Endothelial cell of umbilical vein (primary cell): ENCODE data around the gene INPP4B. TPM values are rescaled to one million over a fixed set of nuclear protein-coding genes. Genes with fewer than 3 reads are reported as not detected.

Source experiments
- BruUV-seq: library from RNA; stranded (reverse); fragments of 400-500 nt; replicated peaks from 2 replicates; lab custom pipeline; 2021; lab: Mats Ljungman, UMichigan
- CTCF ChIA-PET: fragments of 300-600, 350-600 bp; sonication (Branson Sonifier 250); formaldehyde crosslinking; loops from one replicate; lab custom pipeline; 2021; ENCODE audit warnings: antibody characterized with exemption, inconsistent platforms; lab: Charles Lee
- POLR2A ChIA-PET: fragments of 300-600, 350-600 bp; sonication (Branson Sonifier 250); formaldehyde crosslinking; loops from one replicate; lab custom pipeline; 2021; ENCODE audit warnings: antibody characterized with exemption, inconsistent platforms; lab: Charles Lee
- DNase-seq: peaks from one replicate; pipeline ENCODE4 v3.0.0-alpha.2; 2011; ENCODE audit warnings: low read depth, low spot score
- FAIRE-seq: peaks from 2 replicates; lab custom pipeline; 2011; peaks lifted over from hg19 to GRCh38; lab: Jason Lieb, UNC
- H2AFZ ChIP-seq: 2 replicates; pipeline ENCODE4 v1.6.0; 2012; ENCODE audit warnings: low read depth, low read length, control low read depth, inconsistent platforms
- H3K27ac ChIP-seq: 2 replicates; pipeline ENCODE4 v1.5.1; 2011; ENCODE audit warnings: low read depth, mild to moderate bottlenecking, control low read depth, low read length, moderate library complexity; ENCODE audit not compliant: insufficient read depth
- H3K27me3 ChIP-seq, 2 experiments: 2 replicates each; pipeline versions ENCODE4 v1.6.0 to v1.6.1; 2011; ENCODE audit warnings: low read length in 2 of 2, mixed read lengths in 1 of 2; ENCODE audit not compliant: control insufficient read depth in 2 of 2, insufficient read depth in 2 of 2
- H3K36me3 ChIP-seq, 2 experiments: 2 replicates in 1 of 2; 3 replicates in 1 of 2; pipeline ENCODE4 v1.5.1; 2011; ENCODE audit warnings: low read length in 2 of 2, mild to moderate bottlenecking in 1 of 2, moderate library complexity in 1 of 2; ENCODE audit not compliant: control insufficient read depth in 2 of 2, insufficient read depth in 2 of 2; ENCODE audit errors: extremely low read depth in 1 of 2
- H3K4me1 ChIP-seq: 3 replicates; pipeline ENCODE4 v1.5.1; 2011; ENCODE audit warnings: mild to moderate bottlenecking, low read length; ENCODE audit not compliant: control insufficient read depth, insufficient read depth; ENCODE audit errors: extremely low read depth
- H3K4me2 ChIP-seq: 2 replicates; pipeline ENCODE4 v1.6.1; 2011; ENCODE audit warnings: low read length, control low read depth, mixed read lengths; ENCODE audit not compliant: insufficient read depth
- H3K4me3 ChIP-seq, 3 experiments: fragments of 200-600 bp in 1 of 3; sonication (generic), shearing (Covaris generic) in 1 of 3; replicated peaks in 1 of 3; 2 replicates each; pipeline ENCODE4 v1.5.1; 2011 to 2016; ENCODE audit warnings: control low read depth in 3 of 3, low read length in 3 of 3, mild to moderate bottlenecking in 2 of 3, inconsistent platforms in 1 of 3, low read depth in 1 of 3, moderate library complexity in 1 of 3; ENCODE audit not compliant: insufficient read depth in 1 of 3
- H3K79me2 ChIP-seq: 2 replicates; pipeline ENCODE4 v1.6.0; 2012; ENCODE audit warnings: low read length, inconsistent platforms; ENCODE audit not compliant: control insufficient read depth, insufficient read depth
- H3K9ac ChIP-seq: replicated peaks from 2 replicates; pipeline ENCODE3; 2011; ENCODE audit warnings: low read length, control low read depth; ENCODE audit not compliant: insufficient read depth; ENCODE audit errors: extremely low read depth
- H3K9me1 ChIP-seq: replicated peaks from 3 replicates; pipeline ENCODE4 v1.6.0; 2011; ENCODE audit warnings: mild to moderate bottlenecking, low read length; ENCODE audit not compliant: control insufficient read depth, insufficient read depth; ENCODE audit errors: extremely low read depth
- H3K9me3 ChIP-seq: replicated peaks from 2 replicates; pipeline ENCODE4 v1.5.1; 2012; ENCODE audit warnings: low read length, inconsistent platforms; ENCODE audit not compliant: control insufficient read depth, insufficient read depth
- H4K20me1 ChIP-seq: replicated peaks from 2 replicates; pipeline ENCODE3; 2011; ENCODE audit warnings: mild to moderate bottlenecking, low read length; ENCODE audit not compliant: control insufficient read depth, insufficient read depth; ENCODE audit errors: extremely low read depth
- EZH2 ChIP-seq: IDR thresholded peaks from 2 replicates; pipeline ENCODE4 v1.6.1; 2012; ENCODE audit warnings: borderline replicate concordance, low read depth, mild to moderate bottlenecking, moderate library complexity, low read length, inconsistent platforms; ENCODE audit not compliant: severe bottlenecking
- FOS ChIP-seq: IDR thresholded peaks from 2 replicates; pipeline ENCODE4 v1.6.1; 2011; ENCODE audit warnings: mild to moderate bottlenecking, low read length, moderate library complexity, borderline replicate concordance; ENCODE audit not compliant: insufficient read depth
- GATA2 ChIP-seq: IDR thresholded peaks from 2 replicates; pipeline ENCODE4 v1.7.0; 2011; ENCODE audit warnings: low read depth, mild to moderate bottlenecking, moderate library complexity, mixed read lengths, low read length; ENCODE audit not compliant: insufficient read length, insufficient read depth
- JUN ChIP-seq: IDR thresholded peaks from 2 replicates; pipeline ENCODE4 v1.6.1; 2011; ENCODE audit warnings: borderline replicate concordance, low read depth; ENCODE audit not compliant: insufficient read length, insufficient read depth
- MYC ChIP-seq: IDR thresholded peaks from one replicate; pipeline ENCODE4 v1.6.1; 2011; ENCODE audit warnings: mild to moderate bottlenecking, low read depth, low read length
- POLR2A ChIP-seq: IDR thresholded peaks from 2 replicates; pipeline ENCODE4 v1.6.1; 2012; ENCODE audit warnings: low read depth, mild to moderate bottlenecking, control low read depth, low read length
- POLR2AphosphoS5 ChIP-seq: IDR thresholded peaks from 2 replicates; pipeline ENCODE4 v1.6.1; 2012; ENCODE audit warnings: low read depth, mild to moderate bottlenecking, control low read depth, low read length, moderate library complexity; ENCODE audit not compliant: insufficient read depth
- dilution Hi-C: fragments of 300-500 bp; cut with MboI; formaldehyde crosslinking; loops from one replicate; pipeline ENCODE4 v1.15.0; 2019; ENCODE audit warnings: low sequenced_read_pairs; ENCODE audit not compliant: extremely low pct_ligation_motif_present
- intact Hi-C: fragments of 100-400 bp; cut with micrococcal nuclease; formaldehyde crosslinking; loops from one replicate; pipeline ENCODE4 v1.10.0; 2022
- polyA plus RNA-seq, 4 experiments: library from polyadenylated mRNA; depleted of rRNA in 3 of 4; stranded (reverse) in 3 of 4; unstranded in 1 of 4; fragments of >200 nt; gene quantifications; 2 replicates each; pipeline versions ENCODE4 v1.2.1 to v1.2.3, GENCODE V29; 2011 to 2012; ENCODE audit warnings: missing spikeins in 1 of 4
- total RNA-seq: library from RNA; stranded (reverse); gene quantifications from 2 replicates; pipeline ENCODE4 v1.2.3, GENCODE V29; 2021
- TF ChIP-seq, protein P1 (sequence below): IDR thresholded peaks from 2 replicates; pipeline ENCODE4 v1.6.1; 2011; ENCODE audit not compliant: insufficient read depth, insufficient read length
- TF ChIP-seq, protein P2 (sequence below), 2 donors: IDR thresholded peaks; 1 replicate in 1 of 2; 2 replicates in 1 of 2; pipeline ENCODE4 v1.5.1; 2011; ENCODE audit warnings: low read length in 2 of 2, mild to moderate bottlenecking in 2 of 2, moderate library complexity in 2 of 2, control low read depth in 1 of 2, inconsistent platforms in 1 of 2, low read depth in 1 of 2; ENCODE audit not compliant: insufficient read depth in 1 of 2; ENCODE audit errors: extremely low read depth in 1 of 2

INPP4B gene
- total and polyA plus RNA-seq, 2 donors (not counting 3 experiments of a cell fraction or from before 2014, with no cell fraction given) = 0.41 to 3.1 TPM

DNA sequence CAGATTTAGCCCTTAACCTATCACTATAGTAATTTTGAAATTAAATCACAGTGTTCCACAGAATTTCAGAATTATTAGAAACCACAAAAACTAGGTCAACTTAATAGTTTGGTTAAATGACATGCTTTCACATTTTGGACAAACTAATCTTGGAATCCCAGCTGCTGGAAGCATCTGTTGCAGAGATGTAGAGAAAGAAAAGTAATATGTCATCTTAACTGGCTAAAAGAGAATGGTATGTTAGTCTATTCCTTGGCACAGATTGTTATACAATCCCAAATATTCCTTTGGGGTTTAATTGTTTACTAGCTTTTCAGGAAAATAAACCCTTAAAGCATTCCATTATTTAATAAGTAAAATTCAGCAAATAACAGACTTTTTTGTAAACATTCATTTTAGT, 689.8 kb downstream of the INPP4B start:
- H3K79me2 ChIP-seq = no peaks in the 10 kb centered on the region
- no peak overlapping the region for H2AFZ ChIP-seq
- no peaks in the 10 kb centered on the region for H4K20me1 ChIP-seq
- ChIA-PET POLR2A (no interaction called here), CTCF (interaction anchor here (1.6 kb wide), 1 partner anchor 9 kb away, joined by 5 read pairs; no protein-coding TSS in a partner anchor)
- H3K4me1 ChIP-seq = no peaks in the 10 kb centered on the region
- TF ChIP-seq POLR2AphosphoS5 (no peak), JUN (no peak), GATA2 (no peak), EZH2 (no peak), FOS (no peak), MYC (no peak), POLR2A (no peak)
- TF ChIP-seq, protein P1, sequence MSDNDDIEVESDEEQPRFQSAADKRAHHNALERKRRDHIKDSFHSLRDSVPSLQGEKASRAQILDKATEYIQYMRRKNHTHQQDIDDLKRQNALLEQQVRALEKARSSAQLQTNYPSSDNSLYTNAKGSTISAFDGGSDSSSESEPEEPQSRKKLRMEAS = no peak
- TF ChIP-seq, protein P2, sequence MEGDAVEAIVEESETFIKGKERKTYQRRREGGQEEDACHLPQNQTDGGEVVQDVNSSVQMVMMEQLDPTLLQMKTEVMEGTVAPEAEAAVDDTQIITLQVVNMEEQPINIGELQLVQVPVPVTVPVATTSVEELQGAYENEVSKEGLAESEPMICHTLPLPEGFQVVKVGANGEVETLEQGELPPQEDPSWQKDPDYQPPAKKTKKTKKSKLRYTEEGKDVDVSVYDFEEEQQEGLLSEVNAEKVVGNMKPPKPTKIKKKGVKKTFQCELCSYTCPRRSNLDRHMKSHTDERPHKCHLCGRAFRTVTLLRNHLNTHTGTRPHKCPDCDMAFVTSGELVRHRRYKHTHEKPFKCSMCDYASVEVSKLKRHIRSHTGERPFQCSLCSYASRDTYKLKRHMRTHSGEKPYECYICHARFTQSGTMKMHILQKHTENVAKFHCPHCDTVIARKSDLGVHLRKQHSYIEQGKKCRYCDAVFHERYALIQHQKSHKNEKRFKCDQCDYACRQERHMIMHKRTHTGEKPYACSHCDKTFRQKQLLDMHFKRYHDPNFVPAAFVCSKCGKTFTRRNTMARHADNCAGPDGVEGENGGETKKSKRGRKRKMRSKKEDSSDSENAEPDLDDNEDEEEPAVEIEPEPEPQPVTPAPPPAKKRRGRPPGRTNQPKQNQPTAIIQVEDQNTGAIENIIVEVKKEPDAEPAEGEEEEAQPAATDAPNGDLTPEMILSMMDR (IDR thresholded peaks at IDR 0.05; ENCODE audit: extremely low read depth in 1 of 2, insufficient read depth in 1 of 2, low read depth in 1 of 2, low read length in 2 of 2) = no peak
- H3K27me3 ChIP-seq = no peaks in the 10 kb centered on the region
- FAIRE-seq (no peak), DNase-seq (no peak)
- no peak overlapping the region for H3K4me3 ChIP-seq
- H3K9ac ChIP-seq = no peak overlapping the region
- H3K9me1 ChIP-seq = no peaks in the 10 kb centered on the region
- no peak overlapping the region for H3K4me2 ChIP-seq
- H3K27ac ChIP-seq = no peak overlapping the region
- no peaks in the 10 kb centered on the region for H3K9me3 ChIP-seq
- no TSS peak for BruUV-seq
- intact Hi-C loops = no loop called here
- H3K36me3 ChIP-seq = no peaks in the 10 kb centered on the region
- dilution Hi-C loops = no loop called here
